Neural cell (in vitro differentiated cells): ENCODE data around the gene EXOC3L1. TPM values are rescaled to one million over a fixed set of nuclear protein-coding genes. Genes with fewer than 3 reads are reported as not detected.

ENCODE experiments used
- H2AFZ ChIP-seq: fragments of 200-600, 300-800 bp; sonication (generic), shearing (Covaris generic); 2 replicates; pipeline ENCODE4 v1.6.0; 2014; ENCODE audit warnings: low read depth, mild to moderate bottlenecking, antibody characterized with exemption, low read length, moderate library complexity
- H3F3A ChIP-seq: fragments of 200-600 bp; shearing (Covaris generic); 2 replicates; pipeline ENCODE4 v1.6.1; 2016; ENCODE audit warnings: mild to moderate bottlenecking, moderate library complexity, mixed read lengths, antibody characterized with exemption, low read length; ENCODE audit not compliant: insufficient read depth, poor library complexity, severe bottlenecking
- H3K27ac ChIP-seq: fragments of 200-600, 300-800 bp; sonication (generic), shearing (Covaris generic); 2 replicates; pipeline ENCODE4 v1.5.1; 2014; ENCODE audit warnings: mild to moderate bottlenecking, low read length, moderate library complexity
- H3K27me3 ChIP-seq: fragments of 300-800, 200-600 bp; sonication (generic), shearing (Covaris generic); 2 replicates; pipeline ENCODE4 v1.6.0; 2014; ENCODE audit warnings: mild to moderate bottlenecking, low read depth, low read length, moderate library complexity; ENCODE audit not compliant: insufficient read depth
- H3K36me3 ChIP-seq: fragments of 300-800, 200-600 bp; sonication (generic), shearing (Covaris generic); 2 replicates; pipeline ENCODE4 v1.5.1; 2014; ENCODE audit warnings: mild to moderate bottlenecking, antibody characterized with exemption, low read length, moderate library complexity; ENCODE audit not compliant: insufficient read depth
- H3K4me2 ChIP-seq: fragments of 300-800, 200-600 bp; sonication (generic), shearing (Covaris generic); 2 replicates; pipeline ENCODE4 v1.6.0; 2014; ENCODE audit warnings: mild to moderate bottlenecking, low read length
- H3K4me3 ChIP-seq: fragments of 300-800, 200-600 bp; sonication (generic), shearing (Covaris generic); 2 replicates; pipeline ENCODE4 v1.5.1; 2014; ENCODE audit warnings: mild to moderate bottlenecking, low read length, moderate library complexity
- H3K79me2 ChIP-seq: fragments of 200-600 bp; shearing (Covaris generic); replicated peaks from 2 replicates; pipeline ENCODE4 v1.6.0; 2014; ENCODE audit warnings: mild to moderate bottlenecking, low read length, moderate library complexity; ENCODE audit not compliant: insufficient read depth
- H3K9ac ChIP-seq: fragments of 300-800, 200-600 bp; sonication (generic), shearing (Covaris generic); 2 replicates; pipeline ENCODE4 v1.6.1; 2016; ENCODE audit warnings: mild to moderate bottlenecking, low read length, mixed read lengths
- H3K9me2 ChIP-seq: fragments of 200-600 bp; shearing (Covaris generic); 2 replicates; pipeline ENCODE4 v1.6.1; 2016; ENCODE audit warnings: mild to moderate bottlenecking, low read length, mixed read lengths; ENCODE audit not compliant: insufficient read depth
- H3K9me3 ChIP-seq: fragments of 200-600, 300-800 bp; sonication (generic), shearing (Covaris generic); 2 replicates; pipeline ENCODE4 v1.6.1; 2016; ENCODE audit warnings: mild to moderate bottlenecking, mixed run types, low read length, moderate library complexity, mixed read lengths
- H4K20me1 ChIP-seq: fragments of 200-600 bp; shearing (Covaris generic); 2 replicates; pipeline ENCODE4 v1.6.1; 2016; ENCODE audit warnings: mild to moderate bottlenecking, mixed run types; ENCODE audit not compliant: insufficient read depth
- EP300 ChIP-seq: fragments of 450-650 bp; conservative IDR thresholded peaks from 2 replicates; pipeline ENCODE4 v1.6.1; 2014; ENCODE audit warnings: antibody characterized with exemption, mild to moderate bottlenecking, moderate library complexity; ENCODE audit not compliant: poor library complexity, severe bottlenecking
- EZH2 ChIP-seq: fragments of 200-600, 300-800 bp; shearing (Covaris generic), sonication (generic); IDR thresholded peaks from 2 replicates; pipeline ENCODE4 v1.6.1; 2014; ENCODE audit warnings: antibody characterized with exemption, low read length, borderline replicate concordance, mild to moderate bottlenecking; ENCODE audit not compliant: insufficient read depth, poor library complexity, severe bottlenecking
- MXI1 ChIP-seq: fragments of 450-650 bp; conservative IDR thresholded peaks from 2 replicates; pipeline ENCODE4 v1.6.1; 2014; ENCODE audit warnings: antibody characterized with exemption, mild to moderate bottlenecking; ENCODE audit not compliant: poor library complexity, severe bottlenecking
- POLR2AphosphoS5 ChIP-seq: IDR thresholded peaks from 2 replicates; pipeline ENCODE4 v1.6.1; 2012
- RAD21 ChIP-seq: fragments of 450-650 bp; conservative IDR thresholded peaks from 2 replicates; pipeline ENCODE4 v1.6.1; 2014; ENCODE audit warnings: antibody characterized with exemption, mild to moderate bottlenecking, moderate library complexity
- SMC3 ChIP-seq: fragments of 450-650 bp; conservative IDR thresholded peaks from 2 replicates; pipeline ENCODE4 v1.6.1; 2014; ENCODE audit warnings: antibody characterized with exemption, mild to moderate bottlenecking, moderate library complexity; ENCODE audit not compliant: poor library complexity
- TAF1 ChIP-seq: IDR thresholded peaks from 2 replicates; pipeline ENCODE4 v1.6.1; 2012; ENCODE audit warnings: low read depth
- polyA plus RNA-seq: library from polyadenylated mRNA; depleted of rRNA; stranded (reverse); fragments of >200 nt; gene quantifications from 2 replicates; pipeline ENCODE4 v1.2.3, GENCODE V29; 2014
- TF ChIP-seq, protein P1 (sequence below): IDR thresholded peaks from 2 replicates; pipeline ENCODE4 v1.6.1; 2012; ENCODE audit warnings: borderline replicate concordance
- TF ChIP-seq, protein P2 (sequence below): fragments of 450-650 bp; IDR thresholded peaks from 2 replicates; pipeline ENCODE4 v1.5.1; 2014; ENCODE audit warnings: antibody characterized with exemption, mild to moderate bottlenecking, moderate library complexity; ENCODE audit not compliant: poor library complexity, severe bottlenecking

EXOC3L1 gene
- polyA plus RNA-seq, 1 donor from 2014 or later = 0.43 TPM

DNA sequence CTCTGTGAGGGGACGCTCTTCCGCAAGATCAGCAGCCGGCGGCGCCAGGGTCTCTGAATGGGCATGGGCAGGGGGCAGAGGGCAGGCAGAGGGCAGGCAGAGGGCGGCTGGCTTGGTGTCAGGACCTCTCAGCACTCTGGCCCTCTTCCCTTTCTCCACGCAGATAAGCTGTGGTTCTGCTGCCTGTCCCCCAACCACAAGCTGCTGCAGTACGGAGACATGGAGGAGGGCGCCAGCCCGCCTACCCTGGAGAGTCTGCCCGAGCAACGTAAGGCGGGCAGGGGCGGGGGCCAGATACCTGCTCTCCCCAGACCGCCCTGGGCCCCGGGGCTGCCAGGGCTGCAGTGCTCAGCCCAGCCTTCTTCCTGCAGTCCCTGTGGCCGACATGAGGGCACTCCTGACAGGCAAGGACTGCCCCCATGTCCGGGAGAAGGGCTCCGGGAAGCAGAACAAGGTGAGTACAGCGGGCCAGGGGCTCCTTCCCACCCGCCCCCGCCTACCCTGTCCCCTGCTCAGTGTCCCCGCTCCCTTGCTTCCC lies 13.1 kb upstream of the EXOC3L1 start:
- no peaks in the 10 kb centered on the region for H3F3A ChIP-seq
- H3K9me3 ChIP-seq = no peaks in the 10 kb centered on the region
- H3K27me3 ChIP-seq = no peaks in the 10 kb centered on the region
- no peak for TF ChIP-seq TAF1
- TF ChIP-seq, protein P1, sequence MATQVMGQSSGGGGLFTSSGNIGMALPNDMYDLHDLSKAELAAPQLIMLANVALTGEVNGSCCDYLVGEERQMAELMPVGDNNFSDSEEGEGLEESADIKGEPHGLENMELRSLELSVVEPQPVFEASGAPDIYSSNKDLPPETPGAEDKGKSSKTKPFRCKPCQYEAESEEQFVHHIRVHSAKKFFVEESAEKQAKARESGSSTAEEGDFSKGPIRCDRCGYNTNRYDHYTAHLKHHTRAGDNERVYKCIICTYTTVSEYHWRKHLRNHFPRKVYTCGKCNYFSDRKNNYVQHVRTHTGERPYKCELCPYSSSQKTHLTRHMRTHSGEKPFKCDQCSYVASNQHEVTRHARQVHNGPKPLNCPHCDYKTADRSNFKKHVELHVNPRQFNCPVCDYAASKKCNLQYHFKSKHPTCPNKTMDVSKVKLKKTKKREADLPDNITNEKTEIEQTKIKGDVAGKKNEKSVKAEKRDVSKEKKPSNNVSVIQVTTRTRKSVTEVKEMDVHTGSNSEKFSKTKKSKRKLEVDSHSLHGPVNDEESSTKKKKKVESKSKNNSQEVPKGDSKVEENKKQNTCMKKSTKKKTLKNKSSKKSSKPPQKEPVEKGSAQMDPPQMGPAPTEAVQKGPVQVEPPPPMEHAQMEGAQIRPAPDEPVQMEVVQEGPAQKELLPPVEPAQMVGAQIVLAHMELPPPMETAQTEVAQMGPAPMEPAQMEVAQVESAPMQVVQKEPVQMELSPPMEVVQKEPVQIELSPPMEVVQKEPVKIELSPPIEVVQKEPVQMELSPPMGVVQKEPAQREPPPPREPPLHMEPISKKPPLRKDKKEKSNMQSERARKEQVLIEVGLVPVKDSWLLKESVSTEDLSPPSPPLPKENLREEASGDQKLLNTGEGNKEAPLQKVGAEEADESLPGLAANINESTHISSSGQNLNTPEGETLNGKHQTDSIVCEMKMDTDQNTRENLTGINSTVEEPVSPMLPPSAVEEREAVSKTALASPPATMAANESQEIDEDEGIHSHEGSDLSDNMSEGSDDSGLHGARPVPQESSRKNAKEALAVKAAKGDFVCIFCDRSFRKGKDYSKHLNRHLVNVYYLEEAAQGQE = no peak
- TF ChIP-seq, protein P2, sequence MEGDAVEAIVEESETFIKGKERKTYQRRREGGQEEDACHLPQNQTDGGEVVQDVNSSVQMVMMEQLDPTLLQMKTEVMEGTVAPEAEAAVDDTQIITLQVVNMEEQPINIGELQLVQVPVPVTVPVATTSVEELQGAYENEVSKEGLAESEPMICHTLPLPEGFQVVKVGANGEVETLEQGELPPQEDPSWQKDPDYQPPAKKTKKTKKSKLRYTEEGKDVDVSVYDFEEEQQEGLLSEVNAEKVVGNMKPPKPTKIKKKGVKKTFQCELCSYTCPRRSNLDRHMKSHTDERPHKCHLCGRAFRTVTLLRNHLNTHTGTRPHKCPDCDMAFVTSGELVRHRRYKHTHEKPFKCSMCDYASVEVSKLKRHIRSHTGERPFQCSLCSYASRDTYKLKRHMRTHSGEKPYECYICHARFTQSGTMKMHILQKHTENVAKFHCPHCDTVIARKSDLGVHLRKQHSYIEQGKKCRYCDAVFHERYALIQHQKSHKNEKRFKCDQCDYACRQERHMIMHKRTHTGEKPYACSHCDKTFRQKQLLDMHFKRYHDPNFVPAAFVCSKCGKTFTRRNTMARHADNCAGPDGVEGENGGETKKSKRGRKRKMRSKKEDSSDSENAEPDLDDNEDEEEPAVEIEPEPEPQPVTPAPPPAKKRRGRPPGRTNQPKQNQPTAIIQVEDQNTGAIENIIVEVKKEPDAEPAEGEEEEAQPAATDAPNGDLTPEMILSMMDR = no peak
- TF ChIP-seq MXI1 = no peak
- no peak for TF ChIP-seq EP300
- TF ChIP-seq POLR2AphosphoS5 = no peak
- no peak for TF ChIP-seq SMC3
- no peak for TF ChIP-seq RAD21
- no peak for TF ChIP-seq EZH2
- H3K9ac ChIP-seq = no peak overlapping the region
- no peaks in the 10 kb centered on the region for H4K20me1 ChIP-seq
- H3K36me3 ChIP-seq = no peaks in the 10 kb centered on the region
- no peak overlapping the region for H3K27ac ChIP-seq
- H3K4me2 ChIP-seq = no peak overlapping the region
- no peak overlapping the region for H3K4me3 ChIP-seq
- H2AFZ ChIP-seq = no peak overlapping the region
- no peaks in the 10 kb centered on the region for H3K79me2 ChIP-seq
- H3K9me2 ChIP-seq = no peaks in the 10 kb centered on the region

DNA sequence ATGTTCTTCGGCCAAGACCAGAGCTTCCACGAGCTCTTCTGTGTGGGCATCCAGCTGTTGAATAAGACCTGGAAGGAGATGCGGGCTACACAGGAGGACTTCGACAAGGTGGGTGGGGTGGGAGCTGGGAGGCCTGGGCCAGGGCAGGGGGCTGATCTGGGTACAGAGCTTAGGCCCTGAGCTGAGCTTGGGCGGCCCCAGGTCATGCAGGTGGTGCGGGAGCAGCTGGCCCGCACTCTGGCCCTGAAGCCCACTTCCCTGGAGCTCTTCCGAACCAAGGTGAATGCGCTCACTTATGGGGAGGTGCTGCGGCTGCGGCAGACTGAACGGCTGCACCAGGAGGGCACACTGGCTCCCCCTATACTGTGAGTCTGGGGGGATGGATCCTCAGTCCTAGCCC lies 12.5 kb upstream of the EXOC3L1 start:
- Histone ChIP-seq H3K79me2 (no peaks in the 10 kb centered on the region), H3K4me3 (no peak overlapping the region), H4K20me1 (no peaks in the 10 kb centered on the region), H3F3A (no peaks in the 10 kb centered on the region), H3K4me2 (no peak overlapping the region), H3K9ac (no peak overlapping the region), H3K27me3 (no peaks in the 10 kb centered on the region), H3K27ac (no peak overlapping the region), H3K36me3 (no peaks in the 10 kb centered on the region), H3K9me3 (no peaks in the 10 kb centered on the region), H3K9me2 (no peaks in the 10 kb centered on the region), H2AFZ (no peak overlapping the region)
- TF ChIP-seq, protein P1 = no peak
- TF ChIP-seq EP300 (no peak), POLR2AphosphoS5 (no peak), EZH2 (no peak), SMC3 (no peak), RAD21 (no peak), MXI1 (no peak)
- TF ChIP-seq, protein P2 = no peak
